Hypothalamus (tissue), 51 donors: Measurements from ENCODE around the gene HOXA3.

Source experiments
- DNase-seq, 51 donors: peaks; one replicate each; lab custom pipeline; 2025; lab: John Stamatoyannopoulos, UW

HOXA3 gene

GRCh38 chr7:27169658-27170425 lies 17.5 kb upstream of the HOXA3 start:
- DNase-seq, result no peak

GRCh38 chr7:27168265-27168947 lies 16.0 kb upstream of the HOXA3 start:
- no peak for DNase-seq

GRCh38 chr7:27167916-27168264 lies 15.5 kb upstream of the HOXA3 start:
- DNase-seq, result no peak

GRCh38 chr7:27166531-27167505 lies 14.4 kb upstream of the HOXA3 start:
- DNase-seq, result no peak

- DNase-seq, result no peak
These were observed 13.7 kb upstream of the HOXA3 start for GRCh38 chr7:27165996-27166530.

- no peak for DNase-seq
These were observed 13.0 kb upstream of the HOXA3 start, which contains the start of gene HOXA9 for GRCh38 chr7:27165089-27165995. TSS of gene HOXA9 (minus strand) at chr7:27165537. CDS start at chr7:27165457, 80 bp downstream.

- no peak for DNase-seq
These were observed 12.1 kb upstream of the HOXA3 start for GRCh38 chr7:27164367-27165088.

- DNase-seq, result no peak
These were observed 11.6 kb upstream of the HOXA3 start for GRCh38 chr7:27164045-27164366.

- no peak for DNase-seq
These were observed 11.1 kb upstream of the HOXA3 start for GRCh38 chr7:27163288-27164044.

GRCh38 chr7:27162561-27163287 lies 10.3 kb upstream of the HOXA3 start:
- DNase-seq, result no peak

- no peak for DNase-seq
These were observed 9.6 kb upstream of the HOXA3 start for GRCh38 chr7:27161721-27162560.

- peak in 5 of 51 donors; percentile 12 to 24 (median 16) for DNase-seq
These were observed 8.9 kb upstream of the HOXA3 start for GRCh38 chr7:27161214-27161720.

GRCh38 chr7:27160546-27161213 lies 8.3 kb upstream of the HOXA3 start:
- peak in 50 of 51 donors; percentile 6 to 84 (median 64) for DNase-seq

- DNase-seq, result no peak
These were observed 7.8 kb upstream of the HOXA3 start for GRCh38 chr7:27160145-27160545.

- DNase-seq, result no peak
These were observed 7.1 kb upstream of the HOXA3 start for GRCh38 chr7:27159266-27160144.
